A673 (cell line): ENCODE data around the gene FUBP3.

Source experiments
- CTCF ChIP-seq: fragments of 300-800, 200-600 bp; sonication (generic); conservative IDR thresholded peaks from 2 replicates; pipeline ENCODE4 v1.5.1; 2017; ENCODE audit warnings: low read depth, mild to moderate bottlenecking, antibody characterized with exemption, low read length, moderate library complexity, mixed read lengths
- EZH2 ChIP-seq: fragments of 200-600 bp; sonication (generic); IDR thresholded peaks from 2 replicates; pipeline ENCODE4 v1.6.1; 2017; ENCODE audit warnings: borderline replicate concordance, low read depth, mild to moderate bottlenecking, mixed read lengths, antibody characterized with exemption, low read length; ENCODE audit not compliant: poor library complexity, severe bottlenecking

GRCh38 chr9:130624154-130624553, 44.8 kb downstream of the FUBP3 start:
- no peak for TF ChIP-seq CTCF
- no peak for TF ChIP-seq EZH2
